ENCODE results near the gene STEAP4.

Gene STEAP4

GRCh38 chr7:88306590-88307048 is at the start of gene STEAP4:
TSS of gene STEAP4 (minus strand) at chr7:88306894. CDS start at chr7:88284269, 22,625 bp downstream.
- peak; percentile 1 for DNase-seq

- DNase-seq: no peak
These were observed 48.3 kb upstream of the STEAP4 start for GRCh38 chr7:88355011-88355410.

GRCh38 chr7:88350118-88350517 is 43.4 kb upstream of the STEAP4 start:
- no peak for DNase-seq

- no peak for DNase-seq
These were observed 40.8 kb upstream of the STEAP4 start for GRCh38 chr7:88347517-88347916.

GRCh38 chr7:88347090-88347489 is 40.4 kb upstream of the STEAP4 start:
- no peak for DNase-seq

- DNase-seq: no peak
These were observed 39.7 kb upstream of the STEAP4 start for GRCh38 chr7:88346357-88346756.

GRCh38 chr7:88344956-88345832 is 38.5 kb upstream of the STEAP4 start:
- peak; percentile 2 for DNase-seq

- DNase-seq: no peak
These were observed 37.6 kb upstream of the STEAP4 start for GRCh38 chr7:88344271-88344670.

- no peak for DNase-seq
These were observed 32.7 kb upstream of the STEAP4 start for GRCh38 chr7:88339195-88339922.

- DNase-seq: no peak
These were observed 31.8 kb upstream of the STEAP4 start for GRCh38 chr7:88338503-88338902.

GRCh38 chr7:88337572-88337971 is 30.9 kb upstream of the STEAP4 start:
- no peak for DNase-seq

GRCh38 chr7:88331322-88331721 is 24.6 kb upstream of the STEAP4 start:
- DNase-seq: no peak

GRCh38 chr7:88329532-88330463 is 23.1 kb upstream of the STEAP4 start:
- DNase-seq: no peak

GRCh38 chr7:88328787-88329186 is 22.1 kb upstream of the STEAP4 start:
- no peak for DNase-seq

- no peak for DNase-seq
These were observed 18.0 kb upstream of the STEAP4 start for GRCh38 chr7:88324699-88325098.

- no peak for DNase-seq
These were observed 15.5 kb upstream of the STEAP4 start for GRCh38 chr7:88322151-88322550.

GRCh38 chr7:88321694-88322093 is 15.0 kb upstream of the STEAP4 start:
- DNase-seq: no peak

- no peak for DNase-seq
These were observed 11.5 kb upstream of the STEAP4 start for GRCh38 chr7:88318196-88318595.

GRCh38 chr7:88317422-88317821 is 10.7 kb upstream of the STEAP4 start:
- no peak for DNase-seq

GRCh38 chr7:88316456-88316855 is 9.8 kb upstream of the STEAP4 start:
- no peak for DNase-seq

- no peak for DNase-seq
These were observed 8.8 kb upstream of the STEAP4 start for GRCh38 chr7:88315522-88315921.

- no peak for DNase-seq
These were observed 7.4 kb upstream of the STEAP4 start for GRCh38 chr7:88314061-88314491.
